Germinal center (tissue), 1 donor: ENCODE measurements around the gene CELF5.
A peak's percentile ranks its signal among the peaks of the same experiment; 100 is the strongest.
"Not testable (repeated sequence)": the region's sequence is repeated elsewhere in the genome, so short reads cannot be mapped to it uniquely, and the experiment has no call there.

Experiments
- DNase-seq: peaks from one replicate; pipeline ENCODE4 v3.0.0; 2012; ENCODE audit warnings: mixed read lengths, low spot score

The CELF5 gene

GRCh38 chr19:3207461-3208242 is 16.8 kb upstream of the CELF5 start:
- DNase-seq, result no peak

GRCh38 chr19:3208317-3209207 is 15.9 kb upstream of the CELF5 start:
- DNase-seq, result no peak

GRCh38 chr19:3210347-3211017 is 14.0 kb upstream of the CELF5 start:
- DNase-seq, result peak; percentile 74

DNA sequence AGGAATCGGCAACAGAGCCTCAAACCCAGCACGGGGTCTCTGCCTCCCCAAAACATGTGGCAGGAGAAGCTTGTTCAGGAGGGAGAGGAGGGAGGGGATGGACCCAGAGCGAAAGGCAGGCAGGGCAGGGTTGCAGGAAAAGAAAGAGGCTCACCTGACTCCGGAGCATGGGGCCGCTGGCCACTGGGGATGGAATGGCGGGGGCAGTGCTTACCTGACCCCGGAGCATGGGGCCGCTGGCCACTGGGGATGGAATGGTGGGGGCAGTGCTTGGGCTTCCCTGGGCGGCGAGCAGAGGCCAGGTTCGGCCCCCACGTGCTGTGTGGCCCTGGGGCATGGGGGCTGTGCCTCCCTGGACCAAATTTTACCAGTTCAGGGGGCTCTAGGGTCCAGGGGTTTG is 13.3 kb upstream of the CELF5 start:
- DNase-seq, result no peak

GRCh38 chr19:3213159-3213558 is 11.3 kb upstream of the CELF5 start:
- no peak for DNase-seq

DNA sequence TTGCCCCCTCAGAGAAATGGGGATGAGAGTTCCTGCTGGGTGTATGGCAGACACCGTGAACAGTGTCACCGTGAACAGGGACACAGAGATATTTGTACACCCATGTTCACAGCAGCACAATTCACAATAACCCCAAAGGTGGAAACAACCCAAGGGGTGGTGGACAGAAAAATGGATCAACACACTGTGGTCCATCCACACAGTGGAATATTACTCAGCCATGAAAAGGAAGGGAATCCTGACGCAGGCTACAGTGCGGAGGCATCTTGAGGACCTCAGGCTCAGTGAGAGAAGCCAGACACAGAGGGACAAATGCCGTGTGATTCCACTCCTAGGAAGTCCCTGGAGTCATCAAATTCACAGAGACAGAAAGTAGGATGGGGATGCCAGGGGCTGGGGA is 7.6 kb upstream of the CELF5 start:
- DNase-seq, result no peak

- DNase-seq, result no peak
These were observed 3.9 kb upstream of the CELF5 start for GRCh38 chr19:3220576-3220975.

DNA sequence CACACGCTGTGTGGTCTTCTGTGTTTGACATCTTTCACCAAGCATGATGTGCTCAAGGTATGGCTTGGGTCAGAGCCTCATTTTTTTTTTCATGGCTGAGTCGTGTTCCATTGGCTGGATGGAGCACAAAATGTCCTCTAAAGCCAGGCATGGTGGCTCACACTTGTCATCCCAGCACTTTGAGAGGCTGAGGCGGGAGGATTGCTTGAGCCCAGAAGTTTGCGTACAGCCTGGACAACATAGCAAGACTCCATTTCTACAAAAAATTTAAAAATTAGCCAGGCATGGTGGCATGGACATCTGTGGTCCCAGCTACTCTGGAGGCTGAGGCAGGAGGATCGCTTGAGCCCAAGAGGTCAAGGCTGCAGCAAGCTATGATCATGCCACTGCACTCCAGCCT is 2.9 kb upstream of the CELF5 start:
- not testable (repeated sequence) for DNase-seq

- DNase-seq, result no peak
These were observed 1.8 kb upstream of the CELF5 start for GRCh38 chr19:3222709-3223108.

DNA sequence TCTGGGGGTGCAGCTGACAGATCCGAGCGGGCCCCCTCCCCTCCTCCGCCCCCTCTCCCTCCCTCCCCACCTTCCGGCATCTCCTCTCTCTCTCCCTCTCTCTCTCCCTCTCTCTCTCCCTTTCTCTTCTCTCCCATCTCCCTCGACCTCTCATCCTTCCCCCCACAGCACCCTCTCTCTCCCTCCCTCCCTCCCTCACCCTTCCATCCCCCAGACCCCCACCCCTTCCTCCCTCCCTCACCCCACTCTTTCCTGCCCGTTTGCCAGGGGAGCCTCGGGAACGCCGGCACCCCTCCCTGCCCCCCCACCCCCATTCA is 666 bp downstream of the CELF5 start:
- DNase-seq, result no peak

DNA sequence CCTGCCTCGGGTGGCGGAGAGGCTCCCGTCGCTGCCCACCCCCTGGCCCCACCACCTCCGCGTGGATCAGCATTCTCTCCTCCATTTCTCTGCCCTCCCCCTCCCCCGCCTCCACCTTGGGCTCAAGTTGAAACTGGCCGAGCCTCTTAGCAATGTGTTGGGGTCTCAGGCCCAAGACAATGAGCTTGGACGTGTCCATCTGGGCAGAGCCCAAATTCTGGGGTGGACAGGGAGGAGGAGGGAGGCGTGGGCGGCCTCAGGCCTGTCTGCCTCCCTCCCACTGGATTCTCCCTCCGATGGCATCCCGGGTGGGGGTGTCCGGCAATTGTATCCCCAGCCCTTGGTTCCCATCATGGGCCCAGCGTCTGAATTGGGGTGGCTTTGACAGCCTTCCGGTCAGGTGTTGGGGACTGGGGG is 1.2 kb downstream of the CELF5 start:
- no peak for DNase-seq

DNA sequence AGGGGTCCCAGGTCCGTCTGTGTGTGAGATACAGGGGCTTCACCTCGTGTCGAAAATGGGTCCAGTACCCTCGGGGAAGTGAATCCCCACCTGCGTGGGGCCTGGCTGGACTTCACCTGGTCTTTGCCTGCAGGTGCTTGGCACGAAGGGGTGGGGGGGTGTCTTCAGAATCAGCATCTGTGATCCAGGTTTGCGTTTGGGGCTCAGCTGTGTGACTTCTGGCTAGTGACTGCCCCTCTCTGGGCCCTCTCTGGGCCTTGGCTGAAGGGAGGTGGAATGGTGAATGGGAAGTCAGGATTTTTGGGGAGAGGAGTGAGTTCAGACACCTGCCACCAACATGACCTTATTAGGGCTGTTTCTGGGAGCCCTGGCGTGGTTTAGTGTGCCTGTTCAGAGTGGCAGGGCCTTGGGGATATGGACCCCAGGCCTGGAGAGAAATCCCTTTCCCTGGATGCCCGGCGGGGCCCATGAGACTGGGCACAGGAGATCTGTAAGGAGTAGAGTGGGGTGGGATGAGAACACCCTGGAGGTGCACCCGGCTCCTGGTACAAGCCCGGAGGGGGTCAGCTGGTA is 2.7 kb downstream of the CELF5 start:
- no peak for DNase-seq

GRCh38 chr19:3229346-3229743 is 4.9 kb downstream of the CELF5 start:
- no peak for DNase-seq

DNA sequence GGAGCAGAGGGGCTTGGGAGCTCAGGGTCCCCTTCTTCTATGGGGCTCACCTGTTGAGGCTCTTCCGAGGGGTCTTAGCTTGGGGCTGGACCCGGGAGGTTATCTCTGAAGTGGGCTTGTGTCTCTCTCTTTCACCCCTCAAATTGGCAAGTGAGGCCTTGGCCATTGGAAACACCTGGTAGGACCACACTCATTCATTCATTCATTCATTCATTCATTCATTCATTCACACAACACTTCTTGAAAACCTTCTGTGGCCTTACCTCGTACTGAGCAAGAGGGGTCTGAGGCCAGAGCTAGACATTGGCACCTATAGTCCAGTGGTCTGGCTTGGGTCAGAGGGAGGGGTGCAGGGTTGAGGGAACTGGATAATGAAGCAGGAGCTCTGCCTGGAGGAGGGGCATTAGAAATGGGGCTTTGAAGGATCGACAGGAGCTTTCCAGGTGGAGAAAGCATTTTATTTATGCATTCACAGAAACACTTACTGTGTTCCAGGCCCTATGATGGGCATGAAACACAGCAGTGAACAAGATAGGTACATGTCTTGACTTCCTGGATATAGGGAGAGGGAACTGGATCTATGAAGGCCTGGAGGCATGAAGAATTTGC is 5.5 kb downstream of the CELF5 start:
- DNase-seq, result no peak

GRCh38 chr19:3231288-3231687 is 6.8 kb downstream of the CELF5 start:
- DNase-seq, result no peak

- DNase-seq, result no peak
These were observed 8.7 kb downstream of the CELF5 start for GRCh38 chr19:3233116-3233515.

GRCh38 chr19:3233831-3234230 is 9.4 kb downstream of the CELF5 start:
- no peak for DNase-seq

- no peak for DNase-seq
These were observed 10.3 kb downstream of the CELF5 start for GRCh38 chr19:3234800-3235199.

DNA sequence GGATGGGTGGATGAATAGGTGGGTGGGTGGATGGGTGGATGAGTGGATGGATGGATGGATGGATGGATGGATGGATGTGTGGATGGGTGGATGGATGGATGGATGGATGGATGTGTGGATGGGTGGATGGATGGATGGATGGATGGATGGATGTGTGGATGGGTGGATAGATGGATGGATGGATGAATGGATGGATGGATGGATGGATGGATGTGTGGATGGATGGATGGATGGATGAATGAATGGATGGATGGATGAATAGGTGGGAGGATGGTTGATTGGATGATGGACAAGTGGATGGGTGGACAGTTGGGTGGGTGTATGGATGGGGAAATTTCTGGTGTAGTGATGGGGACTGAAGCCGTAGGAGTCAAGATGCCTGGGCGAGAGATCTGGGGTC is 11.1 kb downstream of the CELF5 start:
- not testable (repeated sequence) for DNase-seq

GRCh38 chr19:3236272-3236671 is 11.8 kb downstream of the CELF5 start:
- DNase-seq, result no peak

DNA sequence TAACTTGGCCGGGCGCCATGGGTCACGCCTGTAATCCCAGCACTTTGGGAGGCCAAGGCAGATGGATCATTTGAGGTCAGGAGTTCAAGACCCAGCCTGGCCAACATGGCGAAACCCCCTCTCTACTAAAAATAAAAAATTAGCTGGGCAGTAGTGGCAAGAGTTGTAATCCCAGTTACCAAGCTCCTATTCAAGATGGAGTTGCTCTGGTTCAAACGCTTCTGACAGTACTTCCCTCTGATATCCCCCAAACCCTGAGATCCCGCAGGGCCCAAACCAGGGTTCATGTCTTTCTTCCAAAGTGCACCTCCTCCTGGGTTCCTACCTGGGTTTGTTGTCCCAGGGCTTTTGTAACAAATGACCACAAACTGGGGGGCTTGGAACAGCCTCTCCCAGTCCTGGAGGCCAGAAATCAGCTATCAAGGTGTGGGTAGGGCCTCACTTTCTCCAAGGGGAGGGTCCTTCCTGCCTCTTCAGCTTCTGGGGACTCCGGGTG is 13.7 kb downstream of the CELF5 start:
- DNase-seq, result no peak

GRCh38 chr19:3239367-3239766 is 14.9 kb downstream of the CELF5 start:
- no peak for DNase-seq
